Fibroblast of skin of left quadriceps (primary cell): ENCODE measurements around the gene RAD52.

Experiments
- DNase-seq, 2 experiments: peaks; one replicate each; pipeline ENCODE4 v3.0.0-alpha.2; 2013; ENCODE audit warnings: low read depth in 2 of 2

Gene RAD52

DNA sequence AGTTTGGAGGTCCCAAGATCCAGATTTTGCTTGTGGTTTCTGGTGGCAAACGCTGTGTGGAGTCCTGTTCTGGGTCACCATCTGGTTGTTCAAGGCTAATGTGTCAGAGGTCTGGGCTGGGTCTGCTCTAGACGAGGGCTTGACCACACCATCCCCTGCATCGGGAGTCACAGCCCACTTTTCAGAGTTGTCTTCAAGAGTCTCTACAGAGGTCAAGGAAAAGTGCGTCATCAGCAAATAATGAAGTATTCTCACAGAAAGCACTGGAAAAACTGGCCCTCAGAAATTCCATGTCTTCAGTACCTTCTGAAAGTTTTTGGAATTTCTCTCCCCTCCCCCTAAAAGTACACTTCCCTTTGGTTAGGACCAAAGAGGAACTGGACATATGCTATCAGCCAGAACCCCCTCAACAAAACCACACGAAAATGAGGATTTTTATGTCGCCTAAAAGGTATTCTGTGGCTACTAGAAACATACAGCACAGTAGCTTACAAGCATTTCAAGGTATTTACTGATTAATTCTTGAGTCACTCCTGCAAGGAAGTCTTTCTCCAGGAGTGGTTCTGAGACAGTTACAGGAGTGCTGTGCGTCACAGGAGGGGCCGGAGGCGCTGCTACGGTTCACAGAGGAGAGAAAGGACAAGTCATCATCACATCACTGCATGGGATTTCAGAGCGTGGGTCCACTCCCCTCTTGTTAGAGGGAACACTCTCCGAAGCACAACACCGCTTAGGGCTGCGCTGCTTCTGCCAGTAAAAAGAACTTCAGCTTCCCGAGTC lies 35.4 kb downstream of the RAD52 start:
- peak; percentile 10 to 12 for DNase-seq

DNA sequence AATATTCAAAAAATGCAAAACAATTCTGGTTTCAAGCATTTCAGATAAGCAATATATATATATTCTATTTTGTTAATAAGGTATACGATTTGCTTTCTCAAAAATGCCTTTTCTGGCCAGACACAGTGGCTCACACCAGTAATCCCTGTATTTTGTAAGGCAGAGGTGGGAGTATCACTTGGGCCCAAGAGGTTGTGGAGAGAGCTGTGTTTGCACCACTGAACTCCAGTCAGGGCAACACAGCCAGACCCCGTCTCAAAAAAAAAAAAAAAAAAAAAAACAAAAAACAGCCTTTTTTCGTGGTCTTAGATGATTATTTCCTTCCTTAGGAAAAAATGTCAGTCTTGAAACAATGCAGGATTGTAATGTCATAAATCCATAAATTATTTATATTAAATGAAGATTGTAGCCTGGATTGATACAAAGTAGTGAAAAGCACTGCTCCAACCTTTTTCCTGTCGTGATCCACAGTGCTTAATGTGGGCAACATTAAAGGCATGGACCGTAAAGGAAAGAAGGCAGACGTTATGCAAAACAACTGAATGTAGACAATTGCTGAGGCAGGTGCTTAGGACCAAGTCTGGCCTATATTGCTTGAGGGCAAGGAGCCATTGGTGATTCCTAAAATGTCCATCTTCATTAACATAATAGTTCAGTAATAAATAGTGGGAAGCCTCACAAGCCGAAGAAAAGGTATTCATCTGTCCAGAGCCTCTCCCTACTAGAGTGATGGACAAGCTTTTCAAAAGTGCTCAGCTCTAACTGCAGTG lies 36.8 kb downstream of the RAD52 start:
- no peak for DNase-seq

DNA sequence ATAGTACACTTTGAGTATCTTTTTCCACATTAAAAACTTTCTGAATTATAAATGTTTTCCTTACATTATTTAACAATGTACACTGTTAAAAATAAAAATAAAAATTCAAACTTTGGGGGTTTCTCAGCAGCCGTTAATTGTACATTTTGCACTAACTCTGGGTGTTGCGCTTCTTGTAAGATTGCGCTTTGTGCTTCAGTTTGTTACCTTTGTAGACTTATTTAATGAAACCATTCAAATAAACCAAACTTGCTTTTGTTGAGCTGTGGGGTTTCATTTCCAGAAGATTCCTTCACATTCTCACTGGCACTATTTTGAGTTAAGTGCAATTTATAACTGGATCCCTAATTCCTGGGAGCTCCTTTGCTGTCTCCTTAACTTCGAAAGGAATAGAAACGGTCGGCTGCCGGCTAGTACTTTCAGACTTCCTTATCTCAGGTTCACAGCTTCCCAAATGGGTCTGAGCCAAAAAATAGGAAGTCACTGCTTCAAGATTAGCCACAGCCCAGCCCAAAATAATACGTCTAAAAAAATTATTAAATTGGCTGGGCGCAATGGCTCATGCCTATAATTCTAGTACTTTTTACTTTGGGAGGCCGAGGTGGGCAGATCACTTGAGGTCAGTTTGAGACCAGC lies 38.2 kb downstream of the RAD52 start:
- no peak for DNase-seq

DNA sequence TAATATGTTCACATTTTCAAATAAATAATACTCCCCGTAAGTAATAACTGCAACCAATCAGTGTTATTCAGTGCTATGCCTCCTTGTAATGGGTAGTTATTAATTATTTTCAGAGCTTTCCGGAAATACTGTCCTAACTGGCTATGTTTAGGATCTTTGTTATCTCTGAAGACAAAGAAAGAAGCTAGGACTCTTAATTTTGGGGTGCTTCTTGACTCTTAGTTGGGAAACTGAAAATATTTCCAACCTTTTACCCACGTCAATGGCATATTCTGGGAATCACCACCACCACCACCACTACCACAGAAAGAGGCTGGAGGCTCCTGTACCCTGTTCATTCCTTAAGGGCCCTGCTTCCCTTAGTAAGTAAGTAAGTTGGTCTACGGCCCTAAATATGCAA lies 39.1 kb downstream of the RAD52 start:
- DNase-seq: no peak

DNA sequence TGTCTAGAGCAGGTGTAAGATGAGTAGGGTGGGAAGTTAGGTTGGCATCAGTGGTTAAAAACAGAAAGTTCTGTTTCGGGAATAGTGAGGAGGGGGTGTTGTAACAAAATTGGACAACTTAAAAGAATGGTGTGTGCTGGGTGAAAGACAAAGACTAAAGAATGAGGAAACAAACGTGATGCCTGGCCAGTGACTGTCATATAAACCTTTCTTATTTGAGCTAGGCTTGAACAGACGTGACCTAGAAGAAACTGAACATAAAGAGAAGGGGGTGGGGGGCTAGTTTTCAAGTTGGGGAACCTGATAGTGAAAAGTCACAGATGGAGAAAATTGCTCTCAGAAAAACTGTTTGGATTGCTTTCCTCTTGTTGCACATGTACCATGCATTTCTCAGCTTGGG lies 39.6 kb downstream of the RAD52 start:
- DNase-seq: no peak

DNA sequence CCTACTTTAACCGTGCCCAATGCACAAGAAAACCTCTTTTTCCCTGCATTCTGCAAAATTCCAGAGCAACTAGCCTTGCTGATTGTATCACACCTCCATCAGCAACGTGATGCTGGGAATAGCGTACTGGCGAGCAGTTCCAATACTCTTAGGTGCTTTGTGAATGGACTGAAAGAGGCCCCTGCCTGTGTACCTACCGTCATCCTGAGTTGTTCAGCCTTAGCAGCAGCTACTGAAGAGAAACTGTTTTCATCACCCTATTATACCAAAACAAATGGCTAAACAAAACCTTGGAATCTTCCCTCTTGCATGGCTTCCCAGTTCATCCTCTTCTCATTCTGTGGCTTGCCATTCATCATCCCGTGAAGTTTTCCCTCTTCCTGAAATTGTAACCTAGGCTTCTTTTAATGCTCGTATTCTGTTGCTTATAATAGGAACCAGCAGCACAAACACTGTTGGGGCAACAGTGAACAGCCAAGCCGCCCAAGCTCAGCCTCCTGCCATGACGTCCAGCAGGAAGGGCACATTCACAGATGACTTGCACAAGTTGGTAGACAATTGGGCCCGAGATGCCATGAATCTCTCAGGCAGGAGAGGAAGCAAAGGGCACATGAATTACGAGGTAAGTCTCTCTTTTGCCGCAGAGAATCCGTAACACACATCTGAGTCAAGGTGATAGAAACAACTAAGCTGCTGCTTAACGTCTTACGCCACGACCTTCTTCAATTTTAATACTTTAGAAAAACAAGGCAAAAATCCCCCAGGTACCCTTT lies 41.9 kb downstream of the RAD52 start:
- no peak for DNase-seq

DNA sequence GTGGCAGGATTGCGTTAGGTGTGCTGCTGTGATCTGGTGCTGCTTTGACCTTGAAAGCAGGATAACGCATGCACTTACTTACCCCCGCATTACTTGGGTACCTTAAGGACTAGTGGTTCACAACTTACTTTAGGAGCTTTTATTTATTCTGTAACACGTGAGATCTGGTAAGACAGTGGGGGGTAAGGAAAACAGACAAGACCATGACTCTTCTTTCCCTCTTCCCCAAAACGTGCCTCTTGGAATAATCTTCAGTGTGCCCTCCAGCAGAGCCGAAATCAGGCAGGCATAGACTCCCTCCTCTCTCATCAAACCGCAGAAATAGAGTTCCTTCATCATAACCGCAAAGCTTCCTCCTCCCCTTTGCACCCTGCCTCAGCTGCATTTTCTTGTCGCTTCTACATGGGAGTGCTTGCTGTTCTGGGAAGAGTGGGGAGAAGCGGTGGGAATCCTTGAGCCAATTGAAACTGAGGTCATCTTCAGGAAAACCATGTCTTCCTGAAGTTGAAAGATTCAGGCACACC lies 43.4 kb downstream of the RAD52 start:
- DNase-seq: no peak

DNA sequence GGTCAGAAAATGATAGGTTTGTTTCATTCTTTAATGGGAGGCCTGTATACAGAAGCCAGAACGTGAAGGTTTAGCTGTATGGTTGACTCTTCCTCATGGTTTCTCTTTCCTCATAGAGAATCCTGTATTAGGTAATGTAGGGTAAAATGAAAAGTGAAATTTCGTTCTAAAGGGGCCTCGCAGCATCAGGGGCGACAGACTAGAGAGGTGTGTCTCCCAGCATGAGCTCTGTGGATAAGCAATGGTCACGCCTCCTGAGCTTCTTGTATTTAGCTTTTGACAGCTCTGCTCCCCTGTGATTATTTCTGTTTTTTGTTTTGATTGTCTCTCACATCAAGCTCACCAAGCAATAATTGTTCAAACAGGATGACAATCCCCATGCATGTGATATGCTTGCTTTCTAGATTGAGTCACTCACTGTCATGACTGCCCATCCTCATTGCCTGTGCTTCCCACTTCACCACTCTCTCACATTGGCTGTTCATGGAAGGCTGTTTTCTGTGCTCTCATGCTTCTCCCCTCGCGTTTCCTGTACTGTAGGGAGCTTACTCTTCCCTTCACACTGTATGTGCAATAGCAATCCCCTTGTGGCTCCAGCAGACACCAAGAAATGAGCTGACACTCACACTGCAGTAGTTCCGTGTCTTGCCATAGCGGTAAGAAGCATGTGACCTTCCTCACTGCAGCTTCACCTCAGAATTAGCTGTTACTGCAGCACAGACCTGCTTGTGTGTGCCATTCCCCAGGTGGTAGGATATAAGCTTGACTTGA lies 44.0 kb downstream of the RAD52 start:
- DNase-seq: no peak

DNA sequence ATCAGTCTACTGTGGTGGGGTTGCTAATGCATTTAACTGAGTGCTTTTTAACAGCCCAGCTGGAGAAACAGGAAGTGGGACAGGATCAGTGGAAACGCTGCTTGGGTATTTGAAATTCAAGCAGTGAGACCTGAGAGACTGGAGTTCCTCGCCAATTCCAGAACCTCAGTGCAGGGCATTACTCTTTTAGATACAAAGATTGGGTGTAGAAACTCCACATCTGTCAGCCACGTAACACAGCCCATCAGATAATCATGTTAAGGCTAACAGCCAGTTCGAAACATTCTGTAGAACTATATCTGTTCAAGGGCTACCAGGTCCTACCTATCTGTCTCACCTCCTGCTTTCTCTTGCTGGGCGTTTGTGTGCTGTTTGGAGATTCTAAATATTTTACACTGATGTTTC lies 45.5 kb downstream of the RAD52 start:
- DNase-seq: no peak

DNA sequence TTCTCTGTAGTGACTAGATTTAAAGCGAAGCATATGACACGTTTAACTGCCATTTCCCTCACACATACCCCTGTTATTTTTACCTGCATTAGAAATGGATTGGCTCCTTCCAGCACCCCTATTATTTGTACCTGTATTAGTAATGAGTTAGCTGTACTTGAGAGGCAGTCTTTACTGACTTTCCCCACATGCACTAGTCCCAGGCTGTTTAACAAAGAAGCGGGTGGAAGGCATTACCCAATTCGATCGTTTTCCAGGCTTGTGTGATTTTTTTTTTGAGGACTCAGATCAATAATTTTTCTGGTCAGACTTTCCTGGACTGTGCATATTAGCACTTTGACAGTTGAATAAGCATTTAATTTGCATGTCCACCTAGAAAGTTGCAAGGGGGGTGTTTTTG lies 46.4 kb downstream of the RAD52 start:
- no peak for DNase-seq

DNA sequence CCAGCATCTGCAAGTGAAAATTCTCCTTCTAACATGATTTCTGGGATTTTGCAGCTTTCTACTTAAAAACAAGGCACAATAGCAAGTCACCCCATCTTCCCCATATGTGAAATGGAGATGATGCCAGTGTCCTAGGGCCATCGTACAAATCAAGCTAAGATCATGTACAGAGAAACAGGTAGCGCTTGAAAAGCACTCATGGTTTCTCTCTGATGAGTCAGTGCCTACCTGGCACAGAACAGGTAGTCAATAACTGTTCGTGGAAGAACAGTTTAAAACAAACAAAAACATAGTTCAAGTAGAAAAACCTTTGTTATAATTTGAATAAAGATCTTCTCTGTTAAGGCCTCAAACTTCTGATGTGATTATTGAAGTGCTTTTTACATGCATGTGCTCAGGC lies 46.9 kb downstream of the RAD52 start:
- no peak for DNase-seq

DNA sequence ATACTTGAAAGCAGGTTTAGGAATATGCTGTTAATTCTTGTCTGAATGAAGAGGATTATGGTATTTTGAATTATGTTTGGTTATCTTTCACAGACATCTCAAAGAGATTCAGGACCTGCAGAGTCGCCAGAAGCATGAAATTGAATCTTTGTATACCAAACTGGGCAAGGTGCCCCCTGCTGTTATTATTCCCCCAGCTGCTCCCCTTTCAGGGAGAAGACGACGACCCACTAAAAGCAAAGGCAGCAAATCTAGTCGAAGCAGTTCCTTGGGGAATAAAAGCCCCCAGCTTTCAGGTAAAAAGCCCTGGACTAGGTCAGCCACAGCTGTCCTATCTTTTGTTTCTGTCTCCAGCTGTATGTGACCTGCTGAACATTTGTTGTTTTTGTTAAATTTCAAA lies 52.1 kb downstream of the RAD52 start:
- DNase-seq: no peak

DNA sequence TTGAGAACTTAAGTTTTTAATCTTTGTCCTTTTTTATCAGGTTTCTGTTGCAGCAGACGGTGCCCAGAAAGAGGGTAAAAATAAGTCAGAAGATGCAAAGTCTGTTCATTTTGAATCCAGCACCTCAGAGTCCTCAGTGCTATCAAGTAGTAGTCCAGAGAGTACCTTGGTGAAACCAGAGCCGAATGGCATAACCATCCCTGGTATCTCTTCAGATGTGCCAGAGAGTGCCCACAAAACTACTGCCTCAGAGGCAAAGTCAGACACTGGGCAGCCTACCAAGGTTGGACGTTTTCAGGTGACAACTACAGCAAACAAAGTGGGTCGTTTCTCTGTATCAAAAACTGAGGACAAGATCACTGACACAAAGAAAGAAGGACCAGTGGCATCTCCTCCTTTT lies 53.5 kb downstream of the RAD52 start:
- no peak for DNase-seq

DNA sequence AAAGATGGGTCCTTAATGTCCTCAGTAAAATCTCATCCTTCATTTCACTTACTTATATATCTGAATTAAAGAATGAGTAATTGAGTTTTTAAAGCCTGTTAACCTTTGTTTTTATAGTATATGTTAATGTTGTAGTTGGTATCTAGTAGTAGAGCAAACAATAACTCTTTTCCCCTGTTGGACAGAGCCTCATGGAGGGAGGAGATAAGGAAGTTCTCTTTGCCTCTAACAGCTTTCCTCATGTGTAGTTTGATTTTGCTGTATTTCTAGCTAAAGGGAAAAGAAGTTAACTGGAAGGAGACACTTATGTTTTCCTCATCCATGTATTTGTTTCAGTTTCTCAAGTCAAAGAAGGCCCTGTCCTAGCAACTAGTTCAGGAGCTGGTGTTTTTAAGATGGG lies 55.3 kb downstream of the RAD52 start:
- no peak for DNase-seq

DNA sequence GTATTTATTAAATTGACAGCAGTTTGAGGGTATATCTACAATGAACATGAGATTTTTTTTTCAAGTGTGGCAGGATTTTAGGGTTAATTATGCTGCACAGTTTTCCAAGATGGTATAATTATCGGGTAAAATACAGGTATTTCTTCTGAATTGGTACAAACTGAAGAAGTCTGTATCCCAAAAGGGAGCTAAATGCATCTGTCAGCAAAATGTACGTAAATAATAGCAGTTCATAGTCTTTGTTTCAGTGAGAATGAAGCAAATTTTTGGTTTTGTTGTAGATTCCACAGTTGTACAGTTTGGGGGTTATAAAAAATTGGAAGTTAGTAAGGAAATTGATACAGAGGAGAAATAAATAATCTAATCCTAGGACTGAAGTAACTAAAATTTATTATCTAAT lies 63.3 kb downstream of the RAD52 start:
- DNase-seq: no peak

DNA sequence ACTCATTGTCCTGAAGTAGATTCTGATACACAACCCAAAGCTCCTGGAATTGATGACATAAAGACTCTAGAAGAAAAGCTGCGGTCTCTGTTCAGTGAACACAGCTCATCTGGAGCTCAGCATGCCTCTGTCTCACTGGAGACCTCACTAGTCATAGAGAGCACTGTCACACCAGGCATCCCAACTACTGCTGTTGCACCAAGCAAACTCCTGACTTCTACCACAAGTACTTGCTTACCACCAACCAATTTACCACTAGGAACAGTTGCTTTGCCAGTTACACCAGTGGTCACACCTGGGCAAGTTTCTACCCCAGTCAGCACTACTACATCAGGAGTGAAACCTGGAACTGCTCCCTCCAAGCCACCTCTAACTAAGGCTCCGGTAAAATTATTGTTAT lies 63.8 kb downstream of the RAD52 start:
- no peak for DNase-seq

DNA sequence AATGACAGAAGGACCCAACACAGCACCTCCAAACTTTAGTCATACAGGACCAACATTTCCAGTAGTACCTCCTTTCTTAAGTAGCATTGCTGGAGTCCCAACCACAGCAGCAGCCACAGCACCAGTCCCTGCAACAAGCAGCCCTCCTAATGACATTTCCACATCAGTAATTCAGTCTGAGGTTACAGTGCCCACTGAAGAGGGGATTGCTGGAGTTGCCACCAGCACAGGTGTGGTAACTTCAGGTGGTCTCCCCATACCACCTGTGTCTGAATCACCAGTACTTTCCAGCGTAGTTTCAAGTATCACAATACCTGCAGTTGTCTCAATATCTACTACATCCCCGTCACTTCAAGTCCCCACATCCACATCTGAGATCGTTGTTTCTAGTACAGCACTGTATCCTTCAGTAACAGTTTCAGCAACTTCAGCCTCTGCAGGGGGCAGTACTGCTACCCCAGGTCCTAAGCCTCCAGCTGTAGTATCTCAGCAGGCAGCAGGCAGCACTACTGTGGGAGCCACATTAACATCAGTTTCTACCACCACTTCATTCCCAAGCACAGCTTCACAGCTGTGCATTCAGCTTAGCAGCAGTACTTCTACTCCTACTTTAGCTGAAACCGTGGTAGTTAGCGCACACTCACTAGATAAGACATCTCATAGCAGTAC lies 64.6 kb downstream of the RAD52 start:
- no peak for DNase-seq

DNA sequence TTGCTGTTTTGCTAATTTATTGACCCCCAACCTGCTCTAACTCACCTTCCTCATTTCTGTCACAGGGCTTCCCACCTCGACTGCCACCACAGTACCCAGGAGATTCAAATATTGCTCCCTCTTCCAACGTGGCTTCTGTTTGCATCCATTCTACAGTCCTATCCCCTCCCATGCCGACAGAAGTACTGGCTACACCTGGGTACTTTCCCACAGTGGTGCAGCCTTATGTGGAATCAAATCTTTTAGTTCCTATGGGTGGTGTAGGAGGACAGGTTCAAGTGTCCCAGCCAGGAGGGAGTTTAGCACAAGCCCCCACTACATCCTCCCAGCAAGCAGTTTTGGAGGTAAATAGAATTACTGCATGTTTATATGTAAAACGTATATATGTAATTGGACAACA lies 68.8 kb downstream of the RAD52 start:
- DNase-seq: no peak

DNA sequence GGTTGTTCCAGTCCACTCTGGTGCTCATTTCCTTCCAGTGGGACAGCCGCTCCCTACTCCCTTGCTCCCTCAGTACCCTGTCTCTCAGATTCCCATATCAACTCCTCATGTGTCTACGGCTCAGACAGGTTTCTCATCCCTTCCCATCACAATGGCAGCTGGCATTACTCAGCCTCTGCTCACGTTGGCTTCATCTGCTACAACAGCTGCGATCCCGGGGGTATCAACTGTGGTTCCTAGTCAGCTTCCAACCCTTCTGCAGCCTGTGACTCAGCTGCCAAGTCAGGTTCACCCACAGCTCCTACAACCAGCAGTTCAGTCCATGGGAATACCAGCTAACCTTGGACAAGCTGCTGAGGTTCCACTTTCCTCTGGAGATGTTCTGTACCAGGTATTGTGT lies 69.9 kb downstream of the RAD52 start:
- DNase-seq: peak in 1 of 2 experiments; percentile 5

DNA sequence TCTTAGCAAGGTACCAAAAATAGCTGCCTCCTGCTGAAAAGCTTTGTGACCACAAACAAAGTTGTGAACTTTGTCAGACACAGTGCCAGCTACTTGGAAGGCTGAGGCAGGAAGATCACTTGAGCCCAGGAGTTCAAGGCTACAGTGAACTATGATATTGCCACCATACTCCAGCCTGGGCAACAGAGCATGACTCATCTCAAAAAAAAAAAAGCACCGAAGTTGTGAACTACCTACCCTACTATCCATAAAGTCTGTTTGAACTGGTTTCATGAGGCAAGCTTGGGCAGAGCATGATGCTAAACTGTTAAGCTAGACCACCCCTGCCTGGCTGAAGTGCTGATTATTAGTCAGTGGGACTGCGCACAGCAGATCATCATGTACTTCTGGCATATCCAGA lies 75.5 kb downstream of the RAD52 start:
- DNase-seq: no peak

DNA sequence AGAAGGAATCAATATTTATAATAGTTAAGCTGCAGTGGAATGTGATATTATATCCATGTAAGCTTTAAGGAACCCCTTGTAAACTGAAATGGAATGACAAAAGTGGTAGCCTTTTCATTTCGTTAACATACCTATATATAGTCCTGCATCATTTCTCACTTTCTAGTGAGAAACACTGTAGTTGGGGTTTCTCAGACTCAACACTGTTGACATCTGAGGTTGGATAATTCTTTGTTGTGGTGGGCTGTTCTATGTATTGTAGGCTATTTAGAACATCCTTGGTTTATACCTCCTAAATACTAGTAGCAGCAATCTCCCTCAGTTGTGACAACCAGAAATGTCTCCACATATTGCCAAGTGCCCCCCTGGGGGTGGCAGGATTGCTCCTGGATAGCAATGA lies 79.1 kb downstream of the RAD52 start:
- DNase-seq: no peak
